ENCODE results near the gene SRPK3.
A peak's percentile ranks its signal among the peaks of the same experiment; 100 is the strongest.

SRPK3 gene

DNA sequence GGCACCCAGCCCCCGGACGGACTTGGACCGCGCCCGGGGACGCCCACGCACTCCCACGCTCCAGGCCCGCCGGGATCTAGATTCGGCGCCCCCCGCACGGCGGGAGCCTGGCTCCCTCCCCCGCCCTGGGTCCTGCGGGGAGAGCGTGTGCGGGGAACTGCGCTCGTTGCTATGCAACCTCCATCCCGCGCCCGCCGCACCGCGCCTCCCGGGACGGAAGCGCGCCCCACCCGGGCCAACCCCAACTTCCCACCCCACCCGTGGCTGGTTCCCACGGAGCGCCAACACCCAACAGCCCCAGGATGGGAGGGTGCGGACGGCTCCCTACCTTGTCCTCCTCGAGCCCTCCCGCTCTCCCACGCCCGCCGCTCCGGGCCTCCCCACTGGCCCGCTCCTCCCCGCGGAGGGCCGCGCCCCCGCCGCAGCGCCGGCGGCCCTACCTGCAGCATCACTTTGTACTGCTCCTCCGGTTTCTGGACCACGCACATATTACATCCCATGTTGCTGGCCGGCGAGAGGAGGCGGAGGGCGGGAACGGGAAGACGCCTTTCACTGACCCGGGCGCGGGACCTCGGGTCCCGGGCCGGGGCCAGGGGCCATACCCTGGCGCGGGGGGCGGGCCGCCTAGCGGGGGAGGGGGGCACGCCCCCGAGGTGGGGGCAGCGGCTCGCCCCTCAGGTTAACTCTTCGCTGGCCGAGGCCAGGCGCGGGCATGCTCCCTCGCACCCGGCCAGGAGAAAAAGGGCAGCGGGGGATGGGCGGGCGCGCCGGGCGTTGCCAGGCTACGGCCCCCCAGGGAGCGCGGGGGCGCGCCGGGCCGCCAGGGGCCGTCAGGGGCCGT is 49.2 kb downstream of the SRPK3 start, which contains the start of gene PDZD4:
PDZD4 (minus strand) TSS at position 746 of the 841 bp plus-strand sequence; CDS start at position 500, 246 bp downstream.
- H3K27me3 Mint-ChIP-seq = peaks cover 52% of the 10 kb centered on the region

DNA sequence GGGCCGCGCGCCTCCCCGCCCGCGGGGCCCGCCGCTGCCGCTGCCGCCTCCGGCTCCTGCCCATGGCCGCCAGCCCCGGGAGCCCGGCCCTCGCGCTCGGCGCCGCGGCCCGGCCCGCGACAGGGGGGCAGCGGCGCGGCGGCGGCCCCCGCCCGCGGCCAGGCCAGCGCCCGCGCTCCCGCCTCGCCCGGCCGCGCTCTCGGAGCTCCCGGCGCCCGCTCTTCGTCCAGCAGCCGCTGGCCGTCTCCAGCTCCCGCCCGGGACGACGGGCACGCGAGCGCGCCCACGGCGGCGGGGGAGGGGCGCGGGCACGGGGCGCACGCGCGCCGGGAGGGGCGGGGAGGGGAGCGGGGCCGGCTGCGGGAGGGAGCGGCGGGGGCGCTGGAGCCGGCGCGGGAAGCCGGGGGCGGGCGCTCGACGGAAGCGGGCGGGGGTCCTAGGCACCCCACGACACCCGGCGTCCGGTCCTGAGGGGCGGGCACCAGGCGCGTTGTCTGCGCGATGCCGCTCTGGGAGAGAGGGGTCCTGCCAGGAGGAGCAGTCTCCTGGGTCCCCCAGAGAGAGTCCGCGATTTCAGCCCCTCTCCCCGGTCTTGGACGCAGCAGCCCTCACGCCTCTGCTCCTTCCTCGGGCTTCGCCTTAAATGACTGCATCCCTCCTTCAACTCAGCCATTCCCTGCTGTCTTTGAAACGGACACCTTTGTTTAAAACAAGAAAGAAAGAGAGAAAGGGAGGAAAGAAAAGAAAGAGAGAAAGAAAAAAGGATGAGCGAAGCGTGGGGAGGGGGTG is 50.0 kb downstream of the SRPK3 start:
- peaks cover 44% of the 10 kb centered on the region for H3K27me3 Mint-ChIP-seq
- H3K27ac Mint-ChIP-seq = no peak overlapping the region
- H3K9me3 Mint-ChIP-seq = no peaks in the 10 kb centered on the region
- peak overlapping the region; percentile 31 for H3K4me3 Mint-ChIP-seq
- H3K36me3 Mint-ChIP-seq (ENCODE audit: low read depth) = no peaks in the 10 kb centered on the region
- peaks cover 7% of the 10 kb centered on the region for H3K4me1 Mint-ChIP-seq (ENCODE audit: low read depth)
- DNase-seq = no peak

More for the DNA sequence above, 49.2 kb downstream of the SRPK3 start, which contains the start of gene PDZD4:
- Mint-ChIP-seq H3K36me3 (ENCODE audit: low read depth) (no peaks in the 10 kb centered on the region), H3K27ac (no peak within 1 kb of the TSS), H3K4me1 (ENCODE audit: low read depth) (peaks cover 10% of the 10 kb centered on the region), H3K9me3 (no peaks in the 10 kb centered on the region), H3K4me3 (peak within 1 kb of the TSS; percentile 47)
- no peak for DNase-seq

DNA sequence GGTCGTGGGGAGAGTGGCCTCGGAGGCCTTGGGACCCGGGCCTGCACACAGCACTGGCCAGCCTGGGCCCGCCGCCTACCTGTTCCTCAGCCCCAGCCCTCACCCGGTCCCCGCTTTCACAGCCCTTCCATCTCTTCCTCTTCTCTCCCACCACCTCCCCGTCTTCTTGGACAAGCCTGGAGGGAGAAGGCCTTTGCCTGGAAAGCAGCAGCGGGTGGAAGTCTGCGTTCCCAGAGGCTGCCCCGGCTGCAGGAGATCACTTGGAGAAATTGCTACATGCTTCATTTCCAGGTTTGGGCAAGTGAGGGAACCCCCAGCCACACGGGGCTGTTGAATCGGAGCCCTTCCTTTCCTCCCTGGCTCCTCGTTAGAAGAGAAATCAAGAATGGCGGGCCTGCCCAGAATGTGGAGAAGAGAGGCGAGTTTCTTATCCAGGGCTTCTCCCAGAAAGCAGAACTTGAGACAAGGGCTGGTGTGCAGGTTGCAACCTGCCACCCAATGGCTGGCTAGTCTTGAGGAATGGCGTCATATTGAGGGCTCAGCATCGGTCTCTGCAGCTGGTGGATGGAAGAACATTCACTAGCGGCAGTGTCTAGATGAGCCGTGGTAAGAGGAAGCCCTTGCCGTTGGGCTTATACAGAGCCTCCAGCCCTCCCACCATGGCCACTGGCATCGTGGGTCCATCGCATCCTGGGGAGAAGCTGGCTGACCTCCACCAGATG is 50.7 kb downstream of the SRPK3 start:
- Mint-ChIP-seq H3K27me3 (peaks cover 44% of the 10 kb centered on the region), H3K27ac (no peak overlapping the region), H3K4me1 (ENCODE audit: low read depth) (peaks cover 7% of the 10 kb centered on the region), H3K4me3 (no peak overlapping the region), H3K9me3 (no peaks in the 10 kb centered on the region), H3K36me3 (ENCODE audit: low read depth) (no peaks in the 10 kb centered on the region)
- DNase-seq = no peak

DNA sequence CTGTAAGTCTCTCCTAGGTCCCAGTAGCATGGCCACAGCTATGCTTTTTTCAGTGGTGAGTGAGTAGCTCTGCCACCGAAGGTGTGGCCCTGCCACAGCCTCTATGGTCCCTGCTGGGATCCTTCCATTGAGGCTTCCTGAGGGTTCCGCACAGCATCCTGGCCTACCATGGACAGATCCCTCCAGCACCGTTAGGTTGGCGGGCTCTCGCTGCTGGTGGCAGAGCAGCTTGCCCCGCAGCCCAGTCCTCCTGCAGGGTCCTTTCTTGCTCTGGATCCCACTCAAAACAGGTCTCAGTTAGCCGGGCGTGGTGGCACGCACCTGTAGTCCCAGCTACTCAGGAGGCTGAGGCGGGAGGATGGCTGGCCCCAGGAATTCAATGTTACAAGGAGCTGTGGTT is 51.9 kb downstream of the SRPK3 start:
- no peak for DNase-seq
- Mint-ChIP-seq H3K27ac (no peak overlapping the region), H3K36me3 (ENCODE audit: low read depth) (no peaks in the 10 kb centered on the region), H3K4me1 (ENCODE audit: low read depth) (peaks cover 3% of the 10 kb centered on the region), H3K9me3 (no peaks in the 10 kb centered on the region), H3K4me3 (no peak overlapping the region), H3K27me3 (peaks cover 41% of the 10 kb centered on the region)

All from activated T-cell treated with anti-CD3 and anti-CD28 coated beads, Interleukin-2, amount 50 U/mL, for 24 hours (primary cell).